ENCODE results near the gene TUBGCP6.

DNA sequence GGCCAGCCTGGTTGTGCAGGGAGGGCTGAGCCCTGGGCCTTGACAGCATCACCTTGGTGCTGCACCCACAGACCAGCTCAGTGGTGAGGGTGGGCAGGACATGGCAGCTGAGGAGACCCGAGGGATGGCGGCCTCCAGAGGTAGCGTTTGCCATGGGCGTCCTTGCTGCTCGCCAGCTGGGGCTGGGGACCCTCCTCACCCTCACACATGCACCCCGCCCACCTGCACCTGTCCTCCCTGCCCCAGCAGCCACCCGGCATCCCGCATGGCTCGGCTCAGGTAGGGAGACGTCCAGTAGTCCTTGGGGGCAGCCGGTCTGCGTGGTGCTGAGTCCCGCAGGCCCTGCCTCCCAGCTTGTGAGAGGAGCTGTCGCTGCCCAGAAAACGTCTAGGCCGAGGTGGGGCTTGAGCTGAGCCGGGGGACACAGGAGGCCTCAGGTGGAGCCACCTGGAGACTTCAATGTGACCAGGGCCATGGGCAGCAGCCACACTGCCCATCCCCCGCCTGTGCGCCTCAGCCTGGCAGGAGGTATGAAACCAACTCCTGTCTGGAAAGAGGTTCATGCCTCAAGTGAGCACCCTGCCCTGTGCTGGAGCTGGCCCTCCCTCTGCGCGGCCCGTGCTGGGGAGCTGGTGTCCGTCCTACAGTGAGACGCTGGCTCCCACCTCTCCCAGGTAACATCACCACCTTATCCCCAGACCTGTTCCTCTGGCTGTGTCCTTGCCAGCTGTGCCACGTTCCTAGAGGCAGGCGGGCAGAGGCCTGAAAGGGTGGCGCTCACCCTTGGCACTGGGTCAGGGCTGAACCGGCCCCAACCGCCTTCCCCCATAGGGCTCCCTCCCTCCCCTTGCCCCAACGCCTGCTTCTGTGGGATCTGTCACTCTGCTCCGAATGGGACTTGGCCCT, 62.4 kb downstream of the TUBGCP6 start:
- TF ChIP-seq POLR2A (IDR thresholded peaks at IDR 0.05; ENCODE audit: low read length) (no peak), GATA1 (IDR thresholded peaks at IDR 0.05; ENCODE audit: low read depth, low read length) (no peak)
